ENCODE data around the gene RAB9A.
A peak's percentile ranks its signal among the peaks of the same experiment; 100 is the strongest.

The RAB9A gene

GRCh38 chrX:13750204-13750603 lies 61.3 kb downstream of the RAB9A start:
- DNase-seq: no peak
- Mint-ChIP-seq H3K4me3 (no peak overlapping the region), H3K4me1 (no peaks in the 10 kb centered on the region)

DNA sequence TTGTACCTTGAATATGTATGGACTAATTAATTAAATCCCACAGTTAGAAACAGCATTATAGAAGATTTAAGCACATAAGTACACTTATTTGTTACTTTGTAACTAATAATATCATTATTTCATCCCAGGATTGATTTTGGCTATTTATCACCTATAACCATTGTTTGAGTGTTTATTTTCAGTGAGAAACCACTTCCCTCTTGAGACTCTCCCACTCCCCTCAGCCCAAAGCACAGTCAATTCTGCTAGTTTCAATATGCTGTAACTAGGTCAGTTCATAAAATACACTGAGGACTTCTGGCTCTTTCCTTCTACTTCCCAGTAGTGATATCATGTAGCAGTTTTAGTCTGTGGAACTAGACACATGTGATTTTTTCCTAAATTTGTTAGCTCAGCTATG lies 61.9 kb downstream of the RAB9A start:
- Mint-ChIP-seq H3K4me1 (no peaks in the 10 kb centered on the region), H3K27me3 (ENCODE audit: low read depth, poor library complexity) (no peaks in the 10 kb centered on the region), H3K36me3 (ENCODE audit: low read depth) (peaks cover 31% of the 10 kb centered on the region), H3K9me3 (peaks cover 10% of the 10 kb centered on the region), H3K27ac (no peak overlapping the region), H3K4me3 (no peak overlapping the region)
- TF ChIP-seq CTCF (IDR thresholded peaks at IDR 0.05): no peak
- DNase-seq: no peak

More at GRCh38 chrX:13750204-13750603, 61.3 kb downstream of the RAB9A start:
- Mint-ChIP-seq H3K27me3 (ENCODE audit: low read depth, poor library complexity) (no peaks in the 10 kb centered on the region), H3K36me3 (ENCODE audit: low read depth) (peaks cover 36% of the 10 kb centered on the region), H3K27ac (no peak overlapping the region), H3K9me3 (peaks cover 10% of the 10 kb centered on the region)
- TF ChIP-seq CTCF (IDR thresholded peaks at IDR 0.05): peak; percentile 41

DNA sequence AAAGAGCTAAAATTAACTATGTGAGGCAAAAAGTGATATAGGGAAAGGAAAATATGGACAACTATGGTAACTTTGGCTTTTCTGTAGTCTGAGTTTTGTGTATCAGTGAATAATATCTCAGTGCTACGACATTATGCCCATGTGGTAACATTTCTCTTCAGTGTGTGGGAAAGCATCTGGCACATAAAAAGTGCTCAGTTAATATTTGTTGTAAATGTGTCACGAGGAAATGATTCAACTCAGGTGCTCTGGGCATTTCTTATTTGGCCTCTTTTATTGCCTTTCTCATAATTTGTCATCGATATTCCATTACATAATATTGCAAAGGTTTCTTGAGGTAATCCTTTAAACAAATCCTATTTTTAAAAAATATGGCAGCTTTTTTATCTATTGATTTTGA lies 63.2 kb downstream of the RAB9A start:
- no peak for DNase-seq
- no peaks in the 10 kb centered on the region for H3K27me3 Mint-ChIP-seq (ENCODE audit: low read depth, poor library complexity)
- no peak overlapping the region for H3K4me3 Mint-ChIP-seq
- no peak for TF ChIP-seq CTCF (IDR thresholded peaks at IDR 0.05)
- peaks cover 5% of the 10 kb centered on the region for H3K9me3 Mint-ChIP-seq
- H3K4me1 Mint-ChIP-seq: no peaks in the 10 kb centered on the region
- H3K27ac Mint-ChIP-seq: no peak overlapping the region
- peaks cover 28% of the 10 kb centered on the region for H3K36me3 Mint-ChIP-seq (ENCODE audit: low read depth)

DNA sequence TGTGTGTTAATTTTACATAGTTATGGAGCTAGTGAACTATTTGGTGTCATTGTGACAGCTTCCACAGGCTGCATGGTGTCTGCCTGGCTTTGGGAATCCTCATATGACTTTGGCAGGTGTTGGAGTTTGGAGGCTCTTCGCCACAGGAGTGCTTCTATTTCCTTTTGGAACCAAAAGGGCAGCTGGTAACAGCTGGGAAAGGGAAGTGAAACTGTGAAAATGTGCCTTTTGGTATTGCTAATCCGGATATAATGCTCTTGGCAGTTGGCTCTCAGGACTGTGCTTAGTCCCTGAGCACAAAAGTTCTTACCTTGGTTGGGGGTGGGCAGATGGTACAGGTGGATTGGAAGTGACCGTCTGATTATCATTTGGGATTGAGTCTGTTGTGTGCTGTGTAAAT lies 63.7 kb downstream of the RAB9A start:
- Mint-ChIP-seq H3K9me3 (peaks cover under 1% of the 10 kb centered on the region), H3K36me3 (ENCODE audit: low read depth) (peaks cover 23% of the 10 kb centered on the region), H3K27ac (no peak overlapping the region), H3K27me3 (ENCODE audit: low read depth, poor library complexity) (no peaks in the 10 kb centered on the region), H3K4me3 (no peak overlapping the region), H3K4me1 (no peaks in the 10 kb centered on the region)
- no peak for DNase-seq
- no peak for TF ChIP-seq CTCF (IDR thresholded peaks at IDR 0.05)

- no peak for DNase-seq
- H3K36me3 Mint-ChIP-seq (ENCODE audit: low read depth): peaks cover 23% of the 10 kb centered on the region
- no peak overlapping the region for H3K27ac Mint-ChIP-seq
- no peaks in the 10 kb centered on the region for H3K4me1 Mint-ChIP-seq
- H3K4me3 Mint-ChIP-seq: no peak overlapping the region
- no peaks in the 10 kb centered on the region for H3K27me3 Mint-ChIP-seq (ENCODE audit: low read depth, poor library complexity)
- TF ChIP-seq CTCF (IDR thresholded peaks at IDR 0.05): no peak
- H3K9me3 Mint-ChIP-seq: peaks cover 5% of the 10 kb centered on the region
These were observed 65.8 kb downstream of the RAB9A start for GRCh38 chrX:13754765-13755164.

DNA sequence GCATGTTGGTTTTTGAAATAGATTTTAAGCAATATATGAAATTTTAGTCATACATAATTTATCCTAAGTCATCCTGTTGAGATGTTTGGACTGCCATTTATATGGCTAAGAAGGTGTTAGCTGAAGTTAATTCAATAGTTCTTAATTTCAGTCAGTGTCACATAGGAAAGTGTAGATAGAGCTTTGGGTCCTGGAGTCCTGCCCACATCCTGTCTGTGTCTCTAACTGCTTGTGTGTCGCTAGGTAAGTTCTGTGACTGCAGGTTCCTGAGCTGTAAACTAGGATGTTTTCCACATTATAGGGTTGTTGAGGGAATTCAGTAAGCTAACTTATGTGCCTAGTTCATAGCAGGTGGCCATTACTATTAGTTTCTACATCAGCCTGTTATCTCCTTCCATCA lies 66.3 kb downstream of the RAB9A start:
- Mint-ChIP-seq H3K4me1 (no peaks in the 10 kb centered on the region), H3K27ac (no peak overlapping the region), H3K36me3 (ENCODE audit: low read depth) (peaks cover 27% of the 10 kb centered on the region), H3K4me3 (no peak overlapping the region), H3K9me3 (peaks cover 8% of the 10 kb centered on the region), H3K27me3 (ENCODE audit: low read depth, poor library complexity) (no peaks in the 10 kb centered on the region)
- TF ChIP-seq CTCF (IDR thresholded peaks at IDR 0.05): no peak
- no peak for DNase-seq

Data from nephron progenitor cell (in vitro differentiated cells).